ENCODE data around the gene CENPN.
A peak's percentile ranks its signal among the peaks of the same experiment; 100 is the strongest.

CENPN gene, protein sequence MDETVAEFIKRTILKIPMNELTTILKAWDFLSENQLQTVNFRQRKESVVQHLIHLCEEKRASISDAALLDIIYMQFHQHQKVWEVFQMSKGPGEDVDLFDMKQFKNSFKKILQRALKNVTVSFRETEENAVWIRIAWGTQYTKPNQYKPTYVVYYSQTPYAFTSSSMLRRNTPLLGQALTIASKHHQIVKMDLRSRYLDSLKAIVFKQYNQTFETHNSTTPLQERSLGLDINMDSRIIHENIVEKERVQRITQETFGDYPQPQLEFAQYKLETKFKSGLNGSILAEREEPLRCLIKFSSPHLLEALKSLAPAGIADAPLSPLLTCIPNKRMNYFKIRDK

DNA sequence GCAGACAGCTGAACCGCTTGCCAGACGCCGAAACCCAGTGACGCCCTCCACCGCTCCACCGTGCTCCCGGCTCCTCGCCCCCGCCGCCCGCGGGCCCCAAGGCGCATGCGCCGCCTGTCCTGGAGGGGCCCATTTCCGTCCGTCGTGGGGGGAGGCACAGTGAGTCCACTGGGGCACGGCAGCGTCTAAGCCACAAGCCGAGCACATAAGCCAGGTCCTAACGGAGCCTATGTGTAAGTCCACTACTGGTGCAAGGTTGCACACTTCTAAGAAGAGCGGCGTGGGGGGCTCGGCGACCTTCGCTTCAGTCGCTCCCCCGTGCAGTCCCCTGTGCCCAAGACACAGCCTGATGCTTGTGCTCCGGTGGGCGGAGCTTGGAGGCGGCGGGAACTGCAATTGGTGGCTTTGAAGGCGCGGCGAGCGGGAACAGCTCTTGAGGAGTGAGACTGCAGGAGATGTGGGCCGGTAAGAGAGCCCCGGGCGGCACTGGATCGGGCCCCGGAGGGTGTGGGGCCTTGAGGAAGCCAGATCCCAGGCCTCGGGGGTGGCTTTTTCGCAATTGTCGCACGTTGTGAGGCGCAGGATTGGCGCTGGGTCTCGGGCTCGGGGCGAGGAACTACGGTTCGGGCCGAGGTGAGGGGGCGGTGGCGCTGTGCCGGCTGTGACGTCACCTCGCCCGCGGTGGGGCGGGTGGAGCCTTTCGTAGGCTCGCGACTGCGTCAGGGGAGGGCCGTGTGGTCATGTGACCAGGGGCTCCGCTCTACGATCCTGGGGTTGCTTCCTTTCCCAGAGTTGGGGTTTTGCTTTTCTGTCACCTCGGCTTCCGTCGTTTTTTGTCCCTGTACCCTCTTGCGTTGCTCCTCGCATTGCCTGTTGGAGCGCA lies at the start of gene CENPN, which contains the start of gene CMC2:
TSS of gene CENPN (plus strand) at position 402 of the 883 bp plus-strand sequence. CDS start 4,726 bp downstream, outside the sequence.
TSS of gene CMC2 (minus strand) at position 73 of the 883 bp plus-strand sequence. CDS start 9,491 bp downstream, outside the sequence.
- peak; percentile 94 for DNase-seq (ENCODE audit: low read depth)

DNA sequence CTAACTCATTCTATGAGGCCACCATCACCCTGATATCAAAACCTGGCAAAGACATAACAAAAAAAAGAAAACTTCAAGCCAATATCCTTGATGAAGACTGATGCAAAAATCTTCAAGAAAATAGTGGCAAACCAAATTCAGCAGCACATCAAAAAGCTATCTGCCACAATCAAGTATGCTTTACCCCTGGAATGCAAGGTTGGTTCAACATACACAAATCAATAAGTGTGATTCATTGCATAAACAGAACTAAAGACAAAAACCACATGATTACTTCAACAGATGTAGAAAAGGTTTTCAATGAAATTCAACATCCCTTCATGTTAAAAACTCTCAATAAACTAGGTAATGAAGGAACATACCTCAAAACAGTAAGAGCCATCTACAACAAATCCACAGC lies 48.7 kb upstream of the CENPN start:
- DNase-seq (ENCODE audit: low read depth) = no peak

DNA sequence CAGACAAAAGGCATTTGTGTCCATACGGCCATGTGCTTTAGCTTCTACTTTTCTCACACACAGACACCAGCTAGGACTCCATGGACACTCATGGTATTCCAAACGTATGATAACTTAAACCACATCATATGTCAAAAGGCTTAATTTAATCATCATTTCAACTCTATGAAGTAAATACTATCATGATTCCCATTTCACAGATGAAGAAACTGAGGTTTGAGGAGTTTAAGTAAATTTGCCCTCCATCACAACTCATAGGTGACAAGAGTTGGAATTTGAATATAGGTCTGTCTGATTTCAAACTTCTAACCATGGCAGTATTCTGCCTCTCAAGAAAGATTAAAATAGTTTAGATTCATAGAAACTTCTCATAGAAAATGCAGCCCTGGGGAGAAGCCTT lies 44.1 kb upstream of the CENPN start:
- DNase-seq (ENCODE audit: low read depth) = no peak

DNA sequence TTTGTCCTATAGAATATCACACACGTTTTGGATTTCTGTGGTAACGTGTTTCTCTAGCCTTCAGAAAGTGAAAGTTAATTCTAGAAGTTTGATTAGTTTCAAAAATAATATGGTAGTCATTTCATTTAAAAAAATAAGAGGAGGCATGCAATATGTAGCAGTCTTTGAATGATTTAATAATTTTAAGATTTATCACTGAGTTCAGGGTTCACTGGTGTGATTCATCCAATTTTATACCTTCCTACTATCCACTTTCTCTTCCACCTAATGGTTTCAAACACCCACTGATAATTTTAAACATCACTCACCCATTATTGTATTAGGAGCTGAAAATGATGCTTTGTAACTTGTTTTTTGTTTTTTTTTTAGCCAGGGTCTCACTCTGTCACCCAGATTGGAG lies 42.7 kb upstream of the CENPN start:
- no peak for DNase-seq (ENCODE audit: low read depth)

DNA sequence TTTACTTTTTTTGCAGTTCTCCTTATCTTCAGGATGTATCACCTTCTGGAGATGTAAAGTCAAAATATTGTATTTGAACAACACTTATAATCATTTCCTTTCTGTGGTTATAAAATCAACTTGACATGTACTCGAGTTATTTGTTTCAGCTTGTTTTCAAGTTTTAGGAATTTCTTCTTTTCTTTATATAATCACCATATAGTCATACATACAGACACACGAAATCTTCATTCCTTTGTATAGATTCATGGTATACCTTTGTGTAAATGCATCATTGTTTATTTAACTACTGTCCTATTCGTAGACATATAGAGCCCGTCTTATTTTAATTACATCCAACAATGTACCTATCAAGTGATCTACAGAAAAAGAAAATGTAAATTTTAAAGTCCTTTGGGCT lies 40.4 kb upstream of the CENPN start:
- DNase-seq (ENCODE audit: low read depth) = no peak

DNA sequence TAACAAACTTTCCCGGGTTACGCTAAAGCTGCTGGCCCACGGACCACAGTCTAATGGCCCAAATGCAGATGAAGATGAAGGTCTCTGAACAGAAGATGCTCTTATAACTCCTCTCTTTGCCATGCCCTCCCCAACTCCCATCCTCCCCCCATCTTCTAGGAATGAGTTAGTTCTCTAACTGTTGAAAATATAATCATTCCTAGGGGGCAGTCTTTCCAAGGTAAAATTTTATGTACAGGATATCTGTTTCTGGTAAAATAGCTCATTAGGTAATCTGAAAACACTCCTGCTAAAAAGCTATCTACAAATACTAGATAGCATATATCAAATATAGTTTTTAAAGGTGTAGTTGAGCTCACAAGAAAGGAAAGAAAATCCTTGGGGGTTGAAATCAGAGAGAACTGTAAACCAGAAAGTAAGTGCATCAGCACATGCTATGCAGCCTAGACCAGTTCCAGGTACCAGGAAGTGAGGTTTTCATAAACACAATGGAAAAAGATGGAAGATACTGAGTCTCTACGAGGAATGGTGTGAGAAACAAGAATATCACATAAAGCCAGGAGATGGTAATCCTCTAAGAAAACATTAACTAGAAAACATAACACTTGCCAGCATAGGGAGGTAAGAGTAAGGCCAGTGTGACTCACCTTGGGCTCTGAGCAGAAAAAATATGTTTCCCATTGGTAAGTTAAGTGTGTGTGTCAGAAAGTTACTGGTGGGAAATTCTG lies 38.5 kb upstream of the CENPN start:
- no peak for DNase-seq (ENCODE audit: low read depth)

DNA sequence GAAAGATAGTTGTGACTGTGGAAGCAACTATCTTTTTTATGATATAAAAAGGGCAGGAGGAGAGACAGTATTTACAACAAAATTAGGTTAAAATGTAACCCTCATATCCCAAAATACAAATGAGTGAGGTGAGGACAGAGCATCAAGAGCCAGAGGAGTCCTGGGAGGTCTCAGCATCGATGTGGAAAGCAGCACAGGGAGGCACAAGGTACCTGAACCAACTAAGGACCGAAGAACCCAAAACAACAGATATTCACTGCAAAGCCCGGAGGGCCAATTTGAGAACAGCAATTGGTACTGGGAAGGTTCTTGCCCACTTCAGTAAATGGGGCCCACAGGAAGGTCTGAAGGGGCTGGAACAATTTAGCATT lies 37.9 kb upstream of the CENPN start:
- no peak for DNase-seq (ENCODE audit: low read depth)

DNA sequence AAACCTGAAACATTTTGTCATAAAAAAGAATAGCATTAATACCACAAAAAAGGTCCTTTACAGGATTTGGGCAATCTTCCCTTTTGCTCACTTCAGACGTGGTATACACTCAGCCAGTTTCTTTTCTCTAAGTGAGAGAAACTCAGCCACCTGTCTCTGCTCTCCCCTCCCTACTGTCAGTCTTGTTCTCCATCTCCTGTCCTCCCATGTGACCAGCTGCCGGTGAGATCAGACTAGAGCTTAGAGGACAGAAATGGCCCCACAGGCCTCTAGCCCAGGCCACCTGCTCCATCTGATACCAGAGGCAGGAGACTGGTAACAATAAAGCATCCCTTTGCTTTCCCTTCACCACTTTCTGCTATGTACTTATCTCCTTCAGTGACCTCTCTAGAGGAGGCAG lies 35.2 kb upstream of the CENPN start:
- DNase-seq (ENCODE audit: low read depth) = no peak

DNA sequence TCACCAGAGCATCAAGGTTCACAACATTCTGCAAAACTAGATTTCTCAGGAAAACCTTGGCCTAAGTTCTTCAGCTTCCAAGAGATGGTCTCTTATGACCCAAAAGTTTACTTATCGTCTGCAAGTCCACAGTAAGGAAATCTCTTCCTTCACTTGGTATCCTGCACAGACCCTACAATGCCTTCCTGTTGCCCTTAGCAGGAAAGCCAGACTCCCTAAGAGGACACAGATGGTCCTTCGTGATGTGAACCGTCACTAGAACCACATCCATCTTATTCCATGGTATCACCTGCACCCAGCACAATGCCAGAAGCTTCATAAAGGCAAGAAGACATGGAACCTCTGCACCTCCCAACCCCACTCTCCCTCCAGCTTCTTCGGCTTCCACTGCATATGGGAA lies 34.4 kb upstream of the CENPN start:
- no peak for DNase-seq (ENCODE audit: low read depth)

DNA sequence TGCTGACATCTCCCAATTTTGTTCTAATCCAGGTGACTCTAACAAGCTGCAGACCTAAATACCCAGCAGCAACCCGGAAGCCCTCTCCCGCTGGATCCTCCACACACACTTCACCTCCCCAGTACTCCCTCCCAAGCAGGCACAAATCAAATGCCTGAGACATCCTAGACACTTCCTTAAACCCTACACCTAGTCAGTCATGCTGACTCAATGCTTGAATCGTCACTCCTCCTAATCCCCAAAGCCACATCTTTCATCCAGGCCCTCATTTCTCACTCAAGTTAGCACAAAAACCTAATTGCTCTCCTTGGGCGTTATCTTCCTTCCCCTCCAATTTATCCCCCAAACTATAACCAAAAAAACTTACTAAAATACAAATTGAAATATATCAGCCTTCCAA lies 33.0 kb upstream of the CENPN start:
- no peak for DNase-seq (ENCODE audit: low read depth)

DNA sequence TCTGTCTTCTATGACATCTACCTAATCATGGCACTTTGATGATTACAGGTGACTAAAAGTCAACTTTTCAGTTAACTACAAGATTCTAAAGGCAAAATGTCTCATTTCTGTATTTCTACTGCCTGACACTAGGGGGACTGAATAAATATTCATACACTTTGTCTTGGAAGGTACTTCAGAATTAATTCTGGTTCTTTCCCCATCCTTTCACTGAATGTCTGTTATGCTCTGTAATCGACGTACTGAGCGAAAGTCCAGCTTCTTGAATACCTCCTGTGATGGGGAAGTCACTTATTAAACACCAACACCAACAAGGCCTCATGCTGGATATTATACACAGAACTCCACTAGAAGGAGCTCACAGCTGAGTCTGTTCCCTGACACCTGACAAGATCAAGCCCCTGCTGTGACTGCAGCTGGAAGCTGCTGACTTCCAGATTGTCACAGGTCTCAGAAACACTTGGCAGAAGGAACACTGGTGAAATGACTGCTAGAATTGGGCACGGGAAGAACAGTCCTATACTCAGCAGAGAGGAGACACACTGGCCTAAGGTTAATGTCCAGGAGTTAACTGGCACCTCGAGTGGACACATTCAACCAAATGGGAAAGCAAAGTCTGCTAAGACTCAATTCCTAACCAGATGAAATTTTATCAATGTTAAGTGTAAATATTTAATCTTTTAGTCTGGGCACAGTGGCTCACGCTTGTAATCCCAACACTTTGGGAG lies 32.2 kb upstream of the CENPN start:
- no peak for DNase-seq (ENCODE audit: low read depth)

DNA sequence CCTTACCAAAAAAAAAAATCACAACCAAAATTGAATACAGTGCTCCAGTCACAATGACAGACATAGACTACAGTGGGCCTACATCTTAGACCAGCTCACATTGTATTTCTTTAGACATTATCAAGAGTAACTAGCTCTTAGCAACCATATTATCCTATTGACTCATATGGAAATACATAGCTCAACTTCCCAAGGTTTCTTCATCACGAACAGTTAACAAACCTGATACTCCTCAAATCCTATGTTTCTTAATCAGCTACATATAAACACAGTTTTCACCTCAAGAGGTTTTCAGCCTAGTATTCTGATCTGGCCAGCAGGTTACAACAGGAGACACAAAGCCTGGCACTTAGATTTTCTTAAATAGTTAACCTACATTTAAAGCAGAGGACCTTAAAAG lies 30.1 kb upstream of the CENPN start:
- no peak for DNase-seq (ENCODE audit: low read depth)

DNA sequence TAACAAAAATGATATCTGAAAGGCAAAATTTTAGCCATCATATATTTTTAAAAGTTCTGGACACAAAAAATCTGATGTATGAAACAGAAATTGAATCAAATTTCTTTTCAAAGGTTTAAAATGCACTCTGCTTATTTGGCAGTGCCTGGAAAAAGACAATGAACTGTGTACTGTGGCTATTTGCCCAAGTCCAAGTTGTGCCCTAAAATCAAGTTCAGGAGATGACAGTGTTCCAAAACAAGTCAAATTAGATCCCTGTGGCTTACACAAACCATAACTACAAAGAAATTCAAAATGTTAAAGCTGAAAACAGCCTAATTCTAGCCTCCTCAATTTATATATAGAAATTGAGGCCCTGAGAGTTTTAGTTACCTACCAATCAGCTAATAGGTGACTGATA lies 25.9 kb upstream of the CENPN start:
- no peak for DNase-seq (ENCODE audit: low read depth)

DNA sequence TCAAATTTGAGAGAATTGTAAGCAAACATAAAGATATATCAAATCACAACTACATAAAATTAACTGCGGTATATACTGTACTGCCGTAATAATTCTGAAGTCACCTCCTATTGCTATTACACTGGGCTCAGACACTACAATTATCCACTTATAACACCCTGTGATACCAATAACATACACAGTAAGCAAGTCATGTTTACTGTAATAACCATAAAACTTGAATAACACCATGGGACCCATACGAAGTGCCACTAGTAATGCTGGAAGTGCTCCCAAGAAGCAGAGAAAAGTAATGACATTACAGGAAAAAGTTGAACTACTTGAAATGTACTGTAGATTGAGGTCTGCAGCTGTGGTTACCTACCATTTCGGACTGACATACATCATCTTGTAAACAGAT lies 24.4 kb upstream of the CENPN start:
- no peak for DNase-seq (ENCODE audit: low read depth)

DNA sequence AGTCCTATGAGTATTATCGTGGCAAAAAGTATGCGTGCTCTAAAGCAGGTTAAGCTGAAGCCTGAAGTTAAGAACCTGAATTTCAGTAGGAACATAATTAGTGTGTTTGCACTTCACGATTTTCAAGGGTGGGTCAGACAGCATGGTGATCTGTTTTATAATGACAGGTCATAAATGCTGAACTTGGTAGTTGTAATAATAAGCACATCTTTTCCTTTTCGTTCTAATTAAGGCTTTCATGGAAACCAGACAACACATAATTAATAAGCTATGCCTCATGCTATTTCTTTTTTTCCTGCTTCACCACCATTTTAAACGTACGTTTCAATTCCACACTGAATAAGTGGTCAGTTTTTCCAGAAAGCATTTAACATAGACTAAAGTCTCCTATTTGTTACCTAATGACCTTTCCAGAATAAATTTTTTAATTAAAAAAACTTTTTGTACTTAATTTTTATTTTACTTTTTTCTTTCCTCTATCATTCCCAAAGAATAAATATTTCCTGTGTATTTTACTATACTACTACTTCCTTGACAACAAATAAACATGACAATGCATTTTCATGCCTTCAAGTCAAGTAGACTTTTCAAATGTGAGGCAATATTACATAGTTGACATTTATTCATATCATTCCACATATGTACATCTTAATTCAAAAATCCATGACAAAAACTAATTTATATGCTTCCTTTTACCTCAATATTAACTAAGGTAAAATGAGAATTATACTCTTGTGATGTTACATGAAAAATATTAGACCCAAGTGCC lies 22.7 kb upstream of the CENPN start:
- DNase-seq (ENCODE audit: low read depth) = no peak

DNA sequence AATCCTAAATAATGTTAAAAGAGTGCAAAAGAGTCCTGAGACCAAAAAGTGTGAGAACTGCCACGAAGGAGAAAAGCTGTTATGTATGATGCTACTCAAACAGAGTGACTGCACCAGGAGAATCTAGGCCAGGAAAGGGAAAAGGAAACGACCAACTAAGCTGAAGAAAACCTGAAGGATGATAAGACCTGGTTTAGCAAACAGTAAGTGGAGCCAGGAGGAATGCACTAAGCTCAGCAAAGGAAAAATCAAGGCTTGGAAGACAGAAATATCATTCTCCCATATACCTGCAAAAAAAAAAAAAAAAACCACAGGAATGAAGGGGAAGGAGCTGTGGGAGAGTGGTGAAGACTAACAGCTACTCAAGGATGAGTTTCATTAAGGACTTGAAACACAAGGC lies 21.4 kb upstream of the CENPN start:
- no peak for DNase-seq (ENCODE audit: low read depth)

DNA sequence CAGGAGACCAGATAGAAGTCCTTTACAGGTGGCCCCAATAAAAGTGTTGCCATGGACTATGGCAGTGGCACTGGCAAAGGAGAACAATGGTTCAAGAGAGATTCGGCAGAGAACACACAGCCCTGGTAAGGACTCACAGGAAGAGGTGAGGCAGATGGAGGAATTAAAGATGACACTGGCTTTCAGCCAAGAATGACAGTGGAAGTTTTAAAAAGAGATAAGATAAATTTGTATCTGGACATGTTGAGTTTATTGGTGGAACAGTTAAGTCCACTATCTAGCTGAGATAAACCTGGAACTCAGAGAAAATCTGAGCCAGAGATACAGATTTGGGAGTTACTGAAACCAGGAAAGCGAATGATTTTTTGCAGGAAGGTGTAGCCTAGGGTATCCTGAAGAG lies 20.5 kb upstream of the CENPN start:
- DNase-seq (ENCODE audit: low read depth) = no peak

DNA sequence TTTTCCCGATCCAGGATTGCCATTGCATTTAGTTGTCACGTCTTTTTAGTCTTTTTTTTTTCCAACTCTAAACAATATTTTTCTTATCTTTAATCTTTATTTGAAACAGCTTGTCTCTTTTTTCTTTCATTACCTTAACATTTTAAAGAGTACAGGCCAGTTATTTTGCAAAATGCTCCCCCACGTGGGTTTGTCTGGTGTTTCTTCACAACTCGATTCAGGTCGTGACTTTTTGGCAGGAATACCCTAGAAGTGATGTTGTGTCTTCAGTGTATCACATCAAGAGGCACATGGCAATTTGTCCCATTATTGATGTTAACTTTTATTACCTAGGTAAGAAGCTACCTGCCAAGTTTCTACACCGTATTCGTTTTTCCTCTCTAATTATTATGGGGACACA lies 18.3 kb upstream of the CENPN start:
- no peak for DNase-seq (ENCODE audit: low read depth)

DNA sequence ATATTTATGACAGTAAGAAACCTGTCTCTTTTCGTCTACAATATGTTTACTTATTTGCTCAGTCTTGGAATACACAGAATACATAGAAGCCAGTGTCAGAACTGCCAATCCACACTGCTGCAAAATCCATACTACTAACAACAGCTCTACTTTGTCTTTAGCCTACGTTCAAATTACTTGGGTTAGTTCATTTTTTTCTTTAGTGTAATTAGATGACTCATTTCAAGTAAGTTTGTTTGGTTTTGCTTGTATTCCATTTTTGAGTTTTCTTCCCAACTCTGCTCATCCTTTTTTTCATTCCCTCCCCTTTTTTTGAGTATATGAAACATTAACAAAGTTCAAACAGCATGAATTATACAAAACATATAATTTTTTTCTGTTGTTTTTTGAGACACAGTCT lies 17.2 kb upstream of the CENPN start:
- DNase-seq (ENCODE audit: low read depth) = no peak

DNA sequence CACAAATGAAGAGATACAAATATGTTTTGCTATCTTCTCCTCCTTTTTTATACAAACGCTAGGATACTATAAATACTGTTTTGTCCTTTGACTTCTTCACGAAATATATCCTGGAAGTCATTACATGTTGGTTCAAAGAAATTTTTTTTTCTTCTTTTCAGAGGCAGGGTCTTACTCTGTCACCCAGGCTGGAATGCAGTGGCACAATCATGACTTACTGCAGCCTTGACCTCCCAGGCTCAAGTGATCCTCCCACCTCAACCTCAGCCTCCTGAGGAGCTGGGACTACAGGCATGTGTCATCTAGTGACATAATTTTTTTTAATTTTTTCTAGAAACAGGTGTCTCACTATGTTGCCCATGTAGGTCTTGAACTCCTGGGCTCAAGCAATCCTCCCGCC lies 16.4 kb upstream of the CENPN start:
- no peak for DNase-seq (ENCODE audit: low read depth)

DNA sequence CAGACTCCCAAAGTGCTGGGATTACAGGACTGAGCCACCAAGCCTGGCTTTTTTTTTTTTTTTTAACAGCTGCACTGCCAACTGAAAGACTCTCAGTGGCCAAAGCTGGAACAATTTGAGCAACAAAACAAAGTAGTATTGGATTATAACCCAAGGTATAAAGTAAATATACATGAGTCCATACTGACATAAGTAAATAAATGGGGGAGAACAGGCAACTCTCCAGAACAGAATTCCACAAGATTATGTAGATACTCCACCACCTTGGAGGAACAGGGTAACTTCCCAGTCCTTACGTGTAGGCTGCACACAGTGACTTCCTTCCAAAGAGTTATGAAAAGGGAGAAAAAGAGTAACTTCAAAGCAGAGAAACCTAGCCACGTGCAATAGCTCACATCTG lies 16.0 kb upstream of the CENPN start:
- DNase-seq (ENCODE audit: low read depth) = no peak

All from stimulated activated CD8-positive, alpha-beta memory T cell treated with anti-CD3 and anti-CD28 coated beads, Interleukin-7, amount 100 ng/mL, for 24 hours (primary cell).